Measurements from ENCODE around the gene USP6.

GRCh38 chr17:5078106-5079028 lies 37.5 kb upstream of the USP6 start, which contains the start of gene ZFP3:
- TF ChIP-seq CTCF (IDR thresholded peaks at IDR 0.05; ENCODE audit: low read length) (no peak), EZH2 (optimal IDR thresholded peaks at IDR 0.05; ENCODE audit: low read depth, low read length) (no peak), EZH2phosphoT487 (IDR thresholded peaks at IDR 0.05; ENCODE audit: low read length) (no peak)

Measured in MM.1S (cell line).